A673 (cell line): ENCODE data around the gene SLC39A6. TPM values are rescaled to one million over a fixed set of nuclear protein-coding genes. Genes with fewer than 3 reads are reported as not detected.

Source experiments
- BruUV-seq: library from RNA; stranded (reverse); fragments of 400-500 nt; replicated peaks from 2 replicates; lab custom pipeline; 2021; lab: Mats Ljungman, UMichigan
- CTCF ChIA-PET: fragments of 300-600 bp; sonication (Branson Sonifier 250); formaldehyde crosslinking; loops from one replicate; lab custom pipeline; 2022; ENCODE audit warnings: antibody characterized with exemption; lab: Charles Lee
- POLR2A ChIA-PET: fragments of 300-600 bp; sonication (Branson Sonifier 250); formaldehyde crosslinking; loops from one replicate; lab custom pipeline; 2022; ENCODE audit warnings: antibody characterized with exemption; ENCODE audit not compliant: low non-redundant PET; lab: Charles Lee
- DNase-seq: peaks from one replicate; pipeline ENCODE4 v3.0.0-alpha.2; 2015; ENCODE audit warnings: low spot score
- H3K27ac ChIP-seq: fragments of 200-600 bp; sonication (generic); 2 replicates; pipeline ENCODE4 v1.5.1; 2016; ENCODE audit warnings: mixed run types, low read depth, mild to moderate bottlenecking, mixed read lengths, antibody characterized with exemption, low read length; ENCODE audit not compliant: poor library complexity, severe bottlenecking
- H3K27me3 ChIP-seq: fragments of 200-600 bp; sonication (generic); replicated peaks from 2 replicates; pipeline ENCODE4 v1.6.1; 2017; ENCODE audit warnings: mixed run types, low read depth, mild to moderate bottlenecking, mixed read lengths, antibody characterized with exemption, low read length; ENCODE audit not compliant: insufficient read depth, poor library complexity
- H3K36me3 ChIP-seq: fragments of 200-600 bp; sonication (generic); 2 replicates; pipeline ENCODE4 v1.6.1; 2016; ENCODE audit warnings: mixed run types, mild to moderate bottlenecking, mixed read lengths, antibody characterized with exemption, low read length; ENCODE audit not compliant: insufficient read depth, poor library complexity, severe bottlenecking
- H3K4me1 ChIP-seq: fragments of 200-600 bp; sonication (generic); 2 replicates; pipeline ENCODE4 v1.6.1; 2017; ENCODE audit warnings: mixed run types, mild to moderate bottlenecking, mixed read lengths, antibody characterized with exemption, low read length; ENCODE audit not compliant: insufficient read depth, poor library complexity, severe bottlenecking
- H3K4me3 ChIP-seq: fragments of 200-600 bp; sonication (generic); 2 replicates; pipeline ENCODE4 v1.5.1; 2016; ENCODE audit warnings: low read depth, mixed run types, mild to moderate bottlenecking, mixed read lengths, low read length; ENCODE audit not compliant: poor library complexity, severe bottlenecking
- H3K9me3 ChIP-seq: fragments of 200-600 bp; sonication (generic); 2 replicates; pipeline ENCODE4 v1.6.1; 2016; ENCODE audit warnings: mixed run types, low read depth, mild to moderate bottlenecking, mixed read lengths, antibody characterized with exemption, low read length; ENCODE audit not compliant: poor library complexity, severe bottlenecking
- CTCF ChIP-seq: fragments of 300-800, 200-600 bp; sonication (generic); conservative IDR thresholded peaks from 2 replicates; pipeline ENCODE4 v1.5.1; 2017; ENCODE audit warnings: low read depth, mild to moderate bottlenecking, antibody characterized with exemption, low read length, moderate library complexity, mixed read lengths
- EZH2 ChIP-seq: fragments of 200-600 bp; sonication (generic); IDR thresholded peaks from 2 replicates; pipeline ENCODE4 v1.6.1; 2017; ENCODE audit warnings: borderline replicate concordance, low read depth, mild to moderate bottlenecking, mixed read lengths, antibody characterized with exemption, low read length; ENCODE audit not compliant: poor library complexity, severe bottlenecking
- intact Hi-C: fragments of 100-400 bp; cut with micrococcal nuclease; formaldehyde crosslinking; loops from one replicate; pipeline ENCODE4 v1.10.0; 2022; ENCODE audit not compliant: unreplicated experiment
- total RNA-seq: library from RNA; stranded (reverse); gene quantifications from 2 replicates; pipeline ENCODE4 v1.2.3, GENCODE V29; 2021

Gene SLC39A6
- total RNA-seq, 1 experiment from 2014 or later: 70.7 TPM

GRCh38 chr18:36141576-36141975 lies 12.4 kb upstream of the SLC39A6 start:
- Histone ChIP-seq H3K9me3 (no peaks in the 10 kb centered on the region), H3K27ac (no peak overlapping the region), H3K27me3 (no peaks in the 10 kb centered on the region), H3K4me3 (no peak overlapping the region), H3K4me1 (no peaks in the 10 kb centered on the region), H3K36me3 (peaks cover 80% of the 10 kb centered on the region)
- no TSS peak for BruUV-seq
- TF ChIP-seq CTCF (no peak), EZH2 (no peak)
- intact Hi-C loops: no loop called here
- no peak for DNase-seq
- ChIA-PET POLR2A (no interaction called here), CTCF (no interaction called here)

- ChIA-PET POLR2A (no interaction called here), CTCF (no interaction called here)
- Histone ChIP-seq H3K27ac (no peak overlapping the region), H3K9me3 (no peaks in the 10 kb centered on the region), H3K4me3 (no peak overlapping the region), H3K4me1 (no peaks in the 10 kb centered on the region), H3K36me3 (peaks cover 67% of the 10 kb centered on the region), H3K27me3 (no peaks in the 10 kb centered on the region)
- no peak for DNase-seq
- intact Hi-C loops: no loop called here
- no TSS peak for BruUV-seq
- TF ChIP-seq CTCF (no peak), EZH2 (no peak)
These were observed 10.1 kb upstream of the SLC39A6 start for GRCh38 chr18:36139245-36139644.

GRCh38 chr18:36135264-36135663 lies 6.1 kb upstream of the SLC39A6 start:
- H3K36me3 ChIP-seq: peaks cover 36% of the 10 kb centered on the region
- no TSS peak for BruUV-seq
- no peaks in the 10 kb centered on the region for H3K9me3 ChIP-seq
- POLR2A ChIA-PET: no interaction called here
- no peak overlapping the region for H3K4me3 ChIP-seq
- peaks cover 6% of the 10 kb centered on the region for H3K4me1 ChIP-seq
- no peak overlapping the region for H3K27ac ChIP-seq
- no peak for TF ChIP-seq CTCF
- no peak for TF ChIP-seq EZH2
- DNase-seq: no peak
- intact Hi-C loops: no loop called here
- no peaks in the 10 kb centered on the region for H3K27me3 ChIP-seq
- CTCF ChIA-PET: no interaction called here
